Psoas muscle (tissue), 8 donors: Measurements from ENCODE around the gene DLST. TPM values are rescaled to one million over a fixed set of nuclear protein-coding genes. Genes with fewer than 3 reads are reported as not detected.

Experiments
- ATAC-seq, 4 donors: fragments of 200-7000 bp; cut with Tn5 transposase; one replicate each; pipeline ENCODE4 v1.9.1; 2020; ENCODE audit warnings: moderate library complexity in 3 of 4, mild to moderate bottlenecking in 2 of 4
- DNase-seq, 2 donors: peaks; one replicate each; pipeline ENCODE4 v3.0.0-alpha.2; 2020
- H3K27ac ChIP-seq: fragments of 200-600 bp; one replicate; pipeline ENCODE4 v1.8.0; 2022
- H3K27me3 ChIP-seq, 3 donors: fragments of 200-600 bp in 1 of 3; one replicate each; pipeline versions ENCODE4 v1.6.1 to v1.8.0; 2013 to 2022; ENCODE audit warnings: low read length in 2 of 3, mild to moderate bottlenecking in 2 of 3, moderate library complexity in 1 of 3; ENCODE audit not compliant: insufficient read depth in 3 of 3
- H3K36me3 ChIP-seq, 2 donors: fragments of 200-600 bp in 1 of 2; one replicate each; pipeline versions ENCODE4 v1.6.1 to v1.8.0; 2013 to 2022; ENCODE audit warnings: low read depth in 1 of 2, mild to moderate bottlenecking in 1 of 2, moderate library complexity in 1 of 2; ENCODE audit not compliant: insufficient read depth in 1 of 2
- H3K4me1 ChIP-seq: fragments of 200-600 bp; one replicate; pipeline ENCODE4 v1.8.0; 2022
- H3K4me3 ChIP-seq: fragments of 200-600 bp; one replicate; pipeline ENCODE4 v1.8.0; 2022; ENCODE audit warnings: mild to moderate bottlenecking
- H3K9me3 ChIP-seq: fragments of 200-600 bp; one replicate; pipeline ENCODE4 v1.8.0; 2022
- CTCF ChIP-seq: fragments of 200-600 bp; IDR thresholded peaks from one replicate; pipeline ENCODE4 v1.8.0; 2022; ENCODE audit warnings: antibody characterized with exemption
- WGBS, 3 donors: extraction: QIAGEN DNeasy Blood & Tissue Kit; methylation state at CpG; one replicate each; pipeline versions ENCODE4 v1.1.6 to v1.1.7; 2013; 5-methylcytosine and 5-hydroxymethylcytosine counted together
- intact Hi-C, 2 donors: fragments of 100-400 bp; cut with DNase I; formaldehyde crosslinking; loops; one replicate each; pipeline versions ENCODE4 v1.11.0 to v1.14.2; 2022
- polyA plus RNA-seq, 3 donors: library from polyadenylated mRNA; stranded (reverse); fragments of 200-250 nt; gene quantifications; one replicate each; pipeline ENCODE4 v1.2.3, GENCODE V29; 2013
- total RNA-seq, 4 donors: library from RNA; stranded (reverse); fragmentation: NEBNext Ultra II Directional in 2 of 4; extraction: Animal tissue kit (Norgen Biotek cat#: 25700) in 2 of 4; gene quantifications; one replicate each; pipeline versions ENCODE4 v1.2.1 to v1.2.4, GENCODE V29; 2021 to 2023
- donor health status: healthy with polysubstance abuse.
- donor health status: DM: no; HTN: no; CAD: no; lungs with moderate emphysema.
- donor health status: Bipolar disorder and iron deficiency.
- donor health status: healthy.
- donor health status: DM: yes; HTN: yes; CAD: no.
- donor health status: DM: no; HTN: no; CAD: no.
- donor health status: DM: no; HTN: no; CAD: no.
- donor health status: DM: yes; HTN: yes; CAD: no.

Gene DLST
- total and polyA plus RNA-seq, 7 donors, result 97.7 to 221 (median 139) TPM

- WGBS, 3 donors, result 79 to 81% (median 80%) methylated on average over 9 of the region's 9 CpGs
- Histone ChIP-seq H3K36me3 (no peaks in the 10 kb centered on the region), H3K9me3 (no peaks in the 10 kb centered on the region), H3K27me3 (no peaks in the 10 kb centered on the region), H3K4me1 (no peaks in the 10 kb centered on the region), H3K27ac (no peak overlapping the region), H3K4me3 (no peak overlapping the region)
- intact Hi-C loops, result loop anchor here in 1 of 2 donors (5.0 kb wide), 2 partner anchors 44 to 224 kb away; no protein-coding TSS in a partner anchor
- DNase-seq (no peak), ATAC-seq (no peak)
- no peak for TF ChIP-seq CTCF
Measured at GRCh38 chr14:74863274-74863673, 18.4 kb upstream of the DLST start.

- no peaks in the 10 kb centered on the region for H3K4me1 ChIP-seq
- no peak for ATAC-seq
- no peaks in the 10 kb centered on the region for H3K27me3 ChIP-seq
- intact Hi-C loops, result loop anchor here in 1 of 2 donors (5.0 kb wide), 2 partner anchors 43 to 223 kb away; no protein-coding TSS in a partner anchor
- no peak overlapping the region for H3K4me3 ChIP-seq
- H3K27ac ChIP-seq, result no peak overlapping the region
- H3K9me3 ChIP-seq, result no peaks in the 10 kb centered on the region
- no peaks in the 10 kb centered on the region for H3K36me3 ChIP-seq
- DNase-seq, result no peak
- WGBS, 3 donors, result 90% methylated on average over 9 of the region's 9 CpGs
- TF ChIP-seq CTCF, result no peak
Measured at GRCh38 chr14:74864198-74864597, 17.5 kb upstream of the DLST start.

- H3K36me3 ChIP-seq, result no peaks in the 10 kb centered on the region
- intact Hi-C loops, result no loop called here
- WGBS, 3 donors, result 86 to 89% (median 87%) methylated on average over 5 of the region's 5 CpGs
- no peak for TF ChIP-seq CTCF
- no peaks in the 10 kb centered on the region for H3K4me1 ChIP-seq
- DNase-seq, result no peak
- H3K4me3 ChIP-seq, result no peak overlapping the region
- H3K27me3 ChIP-seq, result no peaks in the 10 kb centered on the region
- no peaks in the 10 kb centered on the region for H3K9me3 ChIP-seq
- H3K27ac ChIP-seq, result no peak overlapping the region
- ATAC-seq, result no peak
Measured at GRCh38 chr14:74865156-74865555, 16.6 kb upstream of the DLST start.

- Histone ChIP-seq H3K4me3 (no peak overlapping the region), H3K27ac (no peak overlapping the region), H3K4me1 (no peaks in the 10 kb centered on the region), H3K9me3 (no peaks in the 10 kb centered on the region), H3K36me3 (no peaks in the 10 kb centered on the region), H3K27me3 (no peaks in the 10 kb centered on the region)
- whole genome bisulfite sequencing, 3 donors, result 72 to 81% (median 72%) methylated on average over 3 of the region's 3 CpGs
- no peak for DNase-seq
- no peak for ATAC-seq
- TF ChIP-seq CTCF, result no peak
- intact Hi-C loops, result no loop called here
Measured at GRCh38 chr14:74866708-74867389, 14.9 kb upstream of the DLST start.

DNA sequence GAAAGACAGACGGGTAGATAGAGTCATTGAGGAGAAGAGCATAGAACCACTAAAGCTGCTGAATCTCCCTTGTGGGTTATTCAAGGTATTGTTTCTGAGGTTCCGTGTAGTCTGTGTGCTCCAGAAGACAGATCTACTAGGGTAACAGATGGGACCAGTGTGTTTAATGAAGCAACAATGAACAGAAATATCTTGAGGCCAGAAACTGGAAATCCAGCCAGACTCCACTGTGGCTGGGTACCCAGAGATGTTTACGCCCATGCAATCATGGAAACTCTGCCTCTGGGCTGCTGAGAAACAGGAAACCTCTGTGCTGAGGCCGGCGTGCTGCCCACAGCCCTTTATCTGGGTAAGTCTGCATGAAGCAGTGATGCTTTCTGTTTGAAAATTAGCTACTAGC, 14.0 kb upstream of the DLST start:
- Histone ChIP-seq H3K36me3 (no peaks in the 10 kb centered on the region), H3K9me3 (no peaks in the 10 kb centered on the region), H3K27me3 (no peaks in the 10 kb centered on the region), H3K4me1 (no peaks in the 10 kb centered on the region), H3K4me3 (no peak overlapping the region), H3K27ac (no peak overlapping the region)
- WGBS, 3 donors, result 35 to 42% (median 41%) methylated on average over 5 of the region's 5 CpGs
- intact Hi-C loops, result no loop called here
- no peak for TF ChIP-seq CTCF
- DNase-seq (no peak), ATAC-seq (no peak)
